H1 (cell line): ENCODE results near the gene PGRMC1. TPM values are rescaled to one million over a fixed set of nuclear protein-coding genes. Genes with fewer than 3 reads are reported as not detected.
"Not testable (repeated sequence)": the region's sequence is repeated elsewhere in the genome, so short reads cannot be mapped to it uniquely, and the experiment has no call there.

Source experiments
- CTCF ChIA-PET: fragments of 300-600 bp; sonication (Branson Sonifier 250); formaldehyde crosslinking; loops from one replicate; lab custom pipeline; 2021; ENCODE audit not compliant: partially characterized antibody; lab: Charles Lee
- POLR2A ChIA-PET: fragments of 300-600 bp; sonication (Branson Sonifier 250); formaldehyde crosslinking; loops from one replicate; lab custom pipeline; 2021; ENCODE audit warnings: inconsistent platforms; ENCODE audit not compliant: partially characterized antibody; lab: Charles Lee
- DNase-seq, 2 experiments: peaks; one replicate each; pipeline versions ENCODE4 v3.0.0 to v3.0.0-alpha.2; 2010 to 2022; ENCODE audit warnings: low spot score in 2 of 2, low read depth in 1 of 2, mixed read lengths in 1 of 2
- FAIRE-seq: peaks from 2 replicates; lab custom pipeline; 2011; peaks lifted over from hg19 to GRCh38; lab: Jason Lieb, UNC
- H2AFZ ChIP-seq: 2 replicates; pipeline ENCODE4 v1.8.1; 2012; ENCODE audit warnings: low read length, inconsistent platforms
- H2AK5ac ChIP-seq: 2 replicates; pipeline ENCODE4 v1.6.1; 2013; ENCODE audit warnings: low read depth, low read length
- H2BK120ac ChIP-seq: replicated peaks from 2 replicates; pipeline ENCODE3; 2013; ENCODE audit warnings: low read depth, low read length, inconsistent platforms
- H2BK12ac ChIP-seq: 2 replicates; pipeline ENCODE4 v1.6.1; 2013; ENCODE audit warnings: low read depth, low read length
- H2BK15ac ChIP-seq: 2 replicates; pipeline ENCODE4 v1.6.1; 2013; ENCODE audit warnings: low read length
- H2BK20ac ChIP-seq: 2 replicates; pipeline ENCODE4 v1.6.1; 2013; ENCODE audit warnings: low read length
- H2BK5ac ChIP-seq: 2 replicates; pipeline ENCODE4 v1.6.1; 2013; ENCODE audit warnings: low read depth, low read length
- H3K14ac ChIP-seq: 2 replicates; pipeline ENCODE4 v1.6.1; 2013; ENCODE audit warnings: inconsistent platforms; ENCODE audit not compliant: insufficient read length
- H3K18ac ChIP-seq: 2 replicates; pipeline ENCODE4 v1.6.1; 2013; ENCODE audit warnings: low read length; ENCODE audit errors: extremely low read depth
- H3K23ac ChIP-seq: 2 replicates; pipeline ENCODE4 v1.6.1; 2013; ENCODE audit warnings: inconsistent platforms; ENCODE audit not compliant: insufficient read length
- H3K23me2 ChIP-seq: 2 replicates; pipeline ENCODE4 v1.6.1; 2013; ENCODE audit warnings: low read depth, low read length
- H3K27ac ChIP-seq: 2 replicates; pipeline ENCODE4 v1.6.1; 2011; ENCODE audit warnings: low read depth, low read length, inconsistent platforms
- H3K27me3 ChIP-seq, 4 experiments: replicated peaks in 1 of 4; 1 replicate in 1 of 4; 2 replicates in 3 of 4; pipeline versions ENCODE4 v1.6.1 to v1.8.1; 2011 to 2013; ENCODE audit warnings: low read length in 3 of 4, mild to moderate bottlenecking in 3 of 4, inconsistent platforms in 2 of 4, mixed read lengths in 2 of 4, moderate library complexity in 1 of 4; ENCODE audit not compliant: control insufficient read depth in 3 of 4, insufficient read depth in 3 of 4; ENCODE audit errors: extremely low read depth in 1 of 4
- H3K36me3 ChIP-seq, 4 experiments: 2 replicates each; pipeline versions ENCODE4 v1.6.1 to v1.8.1; 2011 to 2013; ENCODE audit warnings: mild to moderate bottlenecking in 4 of 4, low read length in 3 of 4, moderate library complexity in 2 of 4, control low read depth in 1 of 4, inconsistent platforms in 1 of 4; ENCODE audit not compliant: insufficient read depth in 4 of 4, control insufficient read depth in 2 of 4
- H3K4ac ChIP-seq: replicated peaks from 2 replicates; pipeline ENCODE3; 2013; ENCODE audit warnings: low read length, low read depth, mixed read lengths, inconsistent platforms; ENCODE audit not compliant: insufficient read length
- H3K4me1 ChIP-seq, 4 experiments: replicated peaks in 1 of 4; 1 replicate in 1 of 4; 2 replicates in 3 of 4; pipeline versions ENCODE4 v1.6.1 to v1.8.1; 2011 to 2013; ENCODE audit warnings: low read length in 3 of 4, inconsistent platforms in 2 of 4, mixed read lengths in 1 of 4; ENCODE audit not compliant: insufficient read depth in 4 of 4, control insufficient read depth in 3 of 4
- H3K4me2 ChIP-seq, 2 experiments: 2 replicates each; pipeline versions ENCODE4 v1.6.1 to v1.8.1; 2011 to 2013; ENCODE audit warnings: low read depth in 2 of 2, low read length in 2 of 2, control low read depth in 1 of 2, inconsistent platforms in 1 of 2, mild to moderate bottlenecking in 1 of 2; ENCODE audit not compliant: insufficient read depth in 1 of 2
- H3K4me3 ChIP-seq, 4 experiments: fragments of 200-600, 300-600 bp in 1 of 4; sonication (generic), shearing (Covaris generic), sonication (Bioruptor Twin) in 1 of 4; 2 replicates each; pipeline versions ENCODE4 v1.5.1 to v1.8.1; 2011 to 2016; ENCODE audit warnings: low read length in 4 of 4, low read depth in 3 of 4, control low read depth in 2 of 4, inconsistent platforms in 2 of 4, mild to moderate bottlenecking in 2 of 4, mixed read lengths in 1 of 4, moderate library complexity in 1 of 4; ENCODE audit not compliant: insufficient read depth in 2 of 4; ENCODE audit errors: extremely low read depth in 1 of 4
- H3K56ac ChIP-seq: replicated peaks from 2 replicates; pipeline ENCODE3; 2013; ENCODE audit warnings: low read depth, mild to moderate bottlenecking, mixed read lengths, low read length, inconsistent platforms; ENCODE audit not compliant: insufficient read length
- H3K79me1 ChIP-seq: 2 replicates; pipeline ENCODE4 v1.6.1; 2013; ENCODE audit warnings: low read depth, low read length, control low read depth
- H3K79me2 ChIP-seq, 2 experiments: 2 replicates each; pipeline versions ENCODE4 v1.6.1 to v1.8.1; 2012 to 2013; ENCODE audit warnings: low read length in 2 of 2, mild to moderate bottlenecking in 2 of 2, inconsistent platforms in 1 of 2; ENCODE audit not compliant: insufficient read depth in 2 of 2, control insufficient read depth in 1 of 2
- H3K9ac ChIP-seq, 4 experiments: replicated peaks in 1 of 4; 1 replicate in 1 of 4; 2 replicates in 3 of 4; pipeline versions ENCODE4 v1.6.1 to v1.8.1; 2011 to 2013; ENCODE audit warnings: low read depth in 3 of 4, low read length in 3 of 4, control low read depth in 2 of 4, mild to moderate bottlenecking in 2 of 4, moderate library complexity in 2 of 4, inconsistent platforms in 1 of 4; ENCODE audit errors: extremely low read depth in 1 of 4
- H3K9me3 ChIP-seq, 2 experiments: 2 replicates each; pipeline versions ENCODE4 v1.6.1 to v1.8.1; 2012 to 2013; ENCODE audit warnings: mild to moderate bottlenecking in 2 of 2, moderate library complexity in 2 of 2, control low read depth in 1 of 2, inconsistent platforms in 1 of 2, low read depth in 1 of 2, low read length in 1 of 2, mixed read lengths in 1 of 2; ENCODE audit not compliant: insufficient read depth in 2 of 2
- H4K20me1 ChIP-seq, 2 experiments: replicated peaks in 1 of 2; 2 replicates each; pipeline versions ENCODE3 to v1.8.1; 2011 to 2013; ENCODE audit warnings: inconsistent platforms in 2 of 2, low read length in 2 of 2, mild to moderate bottlenecking in 1 of 2; ENCODE audit not compliant: insufficient read depth in 2 of 2, control insufficient read depth in 1 of 2
- H4K5ac ChIP-seq: 2 replicates; pipeline ENCODE4 v1.6.1; 2013; ENCODE audit warnings: low read length, low read depth, mixed read lengths, inconsistent platforms; ENCODE audit not compliant: insufficient read length
- H4K8ac ChIP-seq: 2 replicates; pipeline ENCODE4 v1.8.0; 2013; ENCODE audit warnings: mild to moderate bottlenecking, moderate library complexity, low read length, inconsistent platforms; ENCODE audit not compliant: insufficient read depth; ENCODE audit errors: extremely low read depth
- H4K91ac ChIP-seq: replicated peaks from 2 replicates; pipeline ENCODE3; 2013; ENCODE audit warnings: low read length, mixed read lengths, inconsistent platforms; ENCODE audit not compliant: insufficient read length
- WGBS, 2 experiments: shearing (Covaris generic) in 1 of 2; methylation state at CpG; one replicate each; pipeline versions ENCODE4 v1.1.6 to v1.1.7; 2013 to 2015; ENCODE audit warnings: low lambda C conversion rate in 2 of 2, mixed read lengths in 2 of 2, inconsistent platforms in 1 of 2, low coverage in 1 of 2, missing lambda C conversion rate in 1 of 2; ENCODE audit not compliant: insufficient replicate concordance in 2 of 2, insufficient coverage in 1 of 2, insufficient read length in 1 of 2; ENCODE audit errors: extremely low coverage in 1 of 2, missing lambda C conversion rate in 1 of 2; 5-methylcytosine and 5-hydroxymethylcytosine counted together
- polyA plus RNA-seq, 7 experiments: library from polyadenylated mRNA; depleted of rRNA in 3 of 7; stranded (reverse) in 5 of 7; unstranded in 2 of 7; fragments of >200 nt in 5 of 7; fragments of 200-250 nt in 2 of 7; gene quantifications; 1 replicate in 5 of 7; 2 replicates in 1 of 7; 4 replicates in 1 of 7; pipeline versions ENCODE4 v1.2.1 to v1.2.3, GENCODE V29; 2011 to 2013; ENCODE audit warnings: missing spikeins in 2 of 7, mixed read lengths in 2 of 7
- total RNA-seq: library from RNA; stranded (reverse); fragmentation: NEBNext Ultra II Directional; extraction: Animal tissue kit (Norgen Biotek cat#: 25700); gene quantifications from 2 replicates; pipeline ENCODE4 v1.2.1, GENCODE V29; 2021

The PGRMC1 gene
- total and polyA plus RNA-seq, 2 of the 8 experiments (the other 6 are each of a cell fraction or from before 2014, with no cell fraction given): 127 to 248 TPM

- H3K79me1 ChIP-seq, H3K27me3 ChIP-seq, H3K79me2 ChIP-seq, H4K20me1 ChIP-seq, H3K9ac ChIP-seq, H3K4me2 ChIP-seq, H3K56ac ChIP-seq, H3K23me2 ChIP-seq, H3K9me3 ChIP-seq, H3K23ac ChIP-seq, H4K91ac ChIP-seq, H2AFZ ChIP-seq, H2BK20ac ChIP-seq, H3K4me3 ChIP-seq, H4K5ac ChIP-seq, H3K4me1 ChIP-seq, H3K18ac ChIP-seq, H3K14ac ChIP-seq, H2AK5ac ChIP-seq, DNase-seq, H3K36me3 ChIP-seq, H2BK5ac ChIP-seq, H4K8ac ChIP-seq, H3K4ac ChIP-seq, H2BK12ac ChIP-seq, POLR2A ChIA-PET, H2BK15ac ChIP-seq, H2BK120ac ChIP-seq, FAIRE-seq, H3K27ac ChIP-seq: not testable (repeated sequence)
- CTCF ChIA-PET: interaction anchor here (0.9 to 1.8 kb wide), 3 partner anchors 9 to 12 kb away, joined by 3 to 5 read pairs (median 3); no protein-coding TSS in a partner anchor
- WGBS, 2 experiments: 100% methylated on average over 1 of the region's 3 CpGs; no CpG with 5 or more reads in 1 of the 2 experiments
Observed at GRCh38 chrX:119267115-119267514, 31.0 kb downstream of the PGRMC1 start.
